Glutamatergic neuron (in vitro differentiated cells): ENCODE measurements around the gene NPC2. TPM values are rescaled to one million over a fixed set of nuclear protein-coding genes. Genes with fewer than 3 reads are reported as not detected.

ENCODE experiments used
- DNase-seq: peaks from one replicate; pipeline ENCODE4 v3.0.0; 2022
- H3K27ac Mint-ChIP-seq: one replicate; pipeline ENCODE4 v1.8.0; 2020; ENCODE audit warnings: mild to moderate bottlenecking, mixed read lengths, inconsistent platforms; ENCODE audit not compliant: unreplicated experiment
- H3K27me3 Mint-ChIP-seq: one replicate; pipeline ENCODE4 v1.8.0; 2020; ENCODE audit warnings: mild to moderate bottlenecking, moderate library complexity, mixed read lengths, inconsistent platforms; ENCODE audit not compliant: unreplicated experiment
- H3K36me3 Mint-ChIP-seq: one replicate; pipeline ENCODE4 v1.8.0; 2020; ENCODE audit warnings: mild to moderate bottlenecking, mixed read lengths, inconsistent platforms; ENCODE audit not compliant: unreplicated experiment
- H3K4me1 Mint-ChIP-seq: one replicate; pipeline ENCODE4 v1.8.0; 2020; ENCODE audit warnings: mild to moderate bottlenecking, low read depth, mixed read lengths, inconsistent platforms; ENCODE audit not compliant: unreplicated experiment
- H3K4me3 Mint-ChIP-seq: one replicate; pipeline ENCODE4 v1.8.0; 2020; ENCODE audit warnings: mild to moderate bottlenecking, mixed read lengths, inconsistent platforms; ENCODE audit not compliant: unreplicated experiment
- H3K9me3 Mint-ChIP-seq: one replicate; pipeline ENCODE4 v1.8.0; 2020; ENCODE audit warnings: mild to moderate bottlenecking, moderate library complexity, mixed read lengths, inconsistent platforms; ENCODE audit not compliant: unreplicated experiment
- total RNA-seq: library from RNA; stranded (reverse); fragmentation: NEBNext Ultra II Directional; extraction: Animal tissue kit (Norgen Biotek cat#: 25700); gene quantifications from one replicate; pipeline ENCODE4 v1.2.1, GENCODE V29; 2021; ENCODE audit not compliant: unreplicated experiment
- TF ChIP-seq, protein P1 (sequence below): fragments of 200-600 bp; sonication (generic); IDR thresholded peaks from one replicate; pipeline ENCODE4 v1.5.0; 2021; ENCODE audit not compliant: partially characterized antibody, unreplicated experiment

The NPC2 gene
- total RNA-seq, 1 donor from 2014 or later: 17.6 TPM

DNA sequence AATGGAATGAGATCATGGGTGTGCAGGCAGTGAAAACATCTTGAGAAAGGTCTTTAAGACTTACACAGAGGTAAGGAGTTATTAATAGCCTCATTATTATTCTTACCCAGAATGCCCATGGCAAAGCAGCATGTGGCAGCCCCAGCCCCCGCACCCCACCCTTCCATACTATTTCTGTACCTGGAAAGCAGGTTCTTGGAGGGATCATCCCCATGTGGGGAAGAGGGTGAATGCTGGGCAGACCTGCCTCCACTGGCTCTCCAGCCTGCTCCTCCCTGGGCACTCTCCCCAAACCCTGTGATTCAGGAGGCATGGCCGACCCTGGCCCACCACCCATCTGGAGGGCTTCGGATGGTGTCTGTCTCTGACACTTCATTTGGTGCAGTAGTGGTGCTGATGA, 28.3 kb downstream of the NPC2 start:
- peaks cover 5% of the 10 kb centered on the region for H3K9me3 Mint-ChIP-seq
- no peak for DNase-seq
- TF ChIP-seq, protein P1, sequence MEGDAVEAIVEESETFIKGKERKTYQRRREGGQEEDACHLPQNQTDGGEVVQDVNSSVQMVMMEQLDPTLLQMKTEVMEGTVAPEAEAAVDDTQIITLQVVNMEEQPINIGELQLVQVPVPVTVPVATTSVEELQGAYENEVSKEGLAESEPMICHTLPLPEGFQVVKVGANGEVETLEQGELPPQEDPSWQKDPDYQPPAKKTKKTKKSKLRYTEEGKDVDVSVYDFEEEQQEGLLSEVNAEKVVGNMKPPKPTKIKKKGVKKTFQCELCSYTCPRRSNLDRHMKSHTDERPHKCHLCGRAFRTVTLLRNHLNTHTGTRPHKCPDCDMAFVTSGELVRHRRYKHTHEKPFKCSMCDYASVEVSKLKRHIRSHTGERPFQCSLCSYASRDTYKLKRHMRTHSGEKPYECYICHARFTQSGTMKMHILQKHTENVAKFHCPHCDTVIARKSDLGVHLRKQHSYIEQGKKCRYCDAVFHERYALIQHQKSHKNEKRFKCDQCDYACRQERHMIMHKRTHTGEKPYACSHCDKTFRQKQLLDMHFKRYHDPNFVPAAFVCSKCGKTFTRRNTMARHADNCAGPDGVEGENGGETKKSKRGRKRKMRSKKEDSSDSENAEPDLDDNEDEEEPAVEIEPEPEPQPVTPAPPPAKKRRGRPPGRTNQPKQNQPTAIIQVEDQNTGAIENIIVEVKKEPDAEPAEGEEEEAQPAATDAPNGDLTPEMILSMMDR: no peak

DNA sequence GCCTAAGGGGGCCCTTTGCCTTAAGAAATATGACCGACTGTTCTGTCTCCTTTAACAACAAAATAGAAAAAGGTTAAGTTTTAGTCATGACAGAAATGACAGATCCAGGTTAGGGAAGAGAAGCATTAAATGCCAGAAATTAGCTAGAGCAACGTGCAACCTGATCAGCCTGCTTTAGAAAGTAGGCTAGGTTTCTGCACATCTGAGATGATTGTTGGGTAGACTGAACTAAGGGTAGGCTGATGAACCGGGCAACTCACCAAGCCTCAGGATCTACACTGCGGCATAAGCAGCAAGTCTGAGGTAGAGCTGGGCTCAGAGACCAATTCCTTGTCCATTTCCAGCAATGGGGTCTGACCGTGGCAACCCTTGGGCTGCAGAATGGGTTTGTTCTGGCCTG, 29.4 kb downstream of the NPC2 start:
- H3K27ac Mint-ChIP-seq: no peak overlapping the region
- peaks cover 10% of the 10 kb centered on the region for H3K4me1 Mint-ChIP-seq
- TF ChIP-seq, protein P1: no peak
- no peak overlapping the region for H3K4me3 Mint-ChIP-seq
- H3K36me3 Mint-ChIP-seq: no peaks in the 10 kb centered on the region
- H3K27me3 Mint-ChIP-seq: peaks cover 4% of the 10 kb centered on the region
- peaks cover 7% of the 10 kb centered on the region for H3K9me3 Mint-ChIP-seq
- no peak for DNase-seq

More for the DNA sequence above, 28.3 kb downstream of the NPC2 start:
- Mint-ChIP-seq H3K27me3 (peaks cover 4% of the 10 kb centered on the region), H3K4me1 (peaks cover 5% of the 10 kb centered on the region), H3K4me3 (no peak overlapping the region), H3K27ac (no peak overlapping the region), H3K36me3 (no peaks in the 10 kb centered on the region)

- Mint-ChIP-seq H3K36me3 (no peaks in the 10 kb centered on the region), H3K9me3 (peaks cover 6% of the 10 kb centered on the region), H3K27ac (no peak overlapping the region), H3K27me3 (peaks cover 4% of the 10 kb centered on the region), H3K4me1 (peaks cover 10% of the 10 kb centered on the region), H3K4me3 (no peak overlapping the region)
- no peak for DNase-seq
- TF ChIP-seq, protein P1: no peak
Measured at GRCh38 chr14:74462993-74463392, 30.1 kb downstream of the NPC2 start.

DNA sequence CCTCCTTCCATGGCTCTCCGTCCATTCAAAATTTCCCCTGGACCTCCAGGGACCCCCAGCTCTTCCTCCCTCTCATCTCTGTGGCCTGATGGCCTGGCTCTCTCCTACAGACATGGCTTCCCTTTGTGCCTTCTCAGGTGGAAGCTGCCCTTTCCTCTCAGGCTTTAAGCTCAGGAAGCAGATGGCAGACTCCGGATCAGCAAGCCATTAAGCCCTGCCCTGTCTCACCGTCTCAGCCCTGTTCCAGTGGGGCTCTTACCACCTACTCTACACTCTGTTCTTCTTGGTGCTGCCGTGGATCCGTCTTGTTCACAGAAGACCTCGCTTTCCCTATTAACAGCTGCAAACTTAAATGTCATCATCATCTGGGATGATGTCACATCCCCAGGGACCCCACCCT, 33.1 kb downstream of the NPC2 start:
- TF ChIP-seq, protein P1: no peak
- DNase-seq: no peak
- peaks cover 6% of the 10 kb centered on the region for H3K36me3 Mint-ChIP-seq
- H3K27me3 Mint-ChIP-seq: peaks cover 7% of the 10 kb centered on the region
- peak overlapping the region; percentile 84 for H3K27ac Mint-ChIP-seq
- peaks cover 17% of the 10 kb centered on the region for H3K4me1 Mint-ChIP-seq
- H3K4me3 Mint-ChIP-seq: peak overlapping the region; percentile 13
- peaks cover 9% of the 10 kb centered on the region for H3K9me3 Mint-ChIP-seq

DNA sequence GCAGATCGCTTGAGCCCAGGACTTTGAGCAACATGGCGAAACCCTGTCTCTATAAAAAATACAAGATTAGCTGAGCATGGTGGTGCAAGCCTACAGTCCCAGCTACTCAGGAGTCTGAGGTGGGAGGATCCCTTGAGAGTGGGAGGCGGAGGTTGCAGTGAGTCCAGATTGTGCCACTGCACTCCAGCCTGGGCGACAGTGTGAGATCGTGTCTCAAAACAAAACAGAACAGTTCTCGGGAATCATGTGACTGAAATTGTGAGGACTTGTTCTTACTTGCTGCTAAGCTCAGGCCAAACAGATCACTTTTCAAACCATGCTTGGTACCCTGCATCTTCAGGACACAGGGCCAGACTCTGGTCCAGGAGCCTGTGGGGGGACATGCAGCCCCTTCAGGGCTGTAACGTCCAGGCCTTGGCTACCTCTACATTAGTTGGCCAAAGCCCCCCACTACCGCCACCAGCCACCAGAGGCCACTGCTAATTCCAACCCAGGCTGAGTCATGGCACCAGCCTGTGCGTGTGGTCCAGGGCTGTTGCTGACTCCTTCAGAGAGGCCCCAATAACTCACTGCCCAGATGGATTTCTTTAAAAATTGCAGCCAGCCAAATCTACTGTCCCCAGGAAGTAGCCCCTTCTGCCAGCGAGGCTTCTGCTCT, 33.7 kb downstream of the NPC2 start:
- peak; percentile 81 for DNase-seq
- H3K27me3 Mint-ChIP-seq: peaks cover 9% of the 10 kb centered on the region
- TF ChIP-seq, protein P1: peak; percentile 79
- peaks cover 9% of the 10 kb centered on the region for H3K9me3 Mint-ChIP-seq
- peaks cover 11% of the 10 kb centered on the region for H3K36me3 Mint-ChIP-seq
- H3K27ac Mint-ChIP-seq: peak overlapping the region; percentile 84
- H3K4me3 Mint-ChIP-seq: no peak overlapping the region
- peaks cover 17% of the 10 kb centered on the region for H3K4me1 Mint-ChIP-seq
